Measurements from ENCODE around the gene SEPHS1.
"Not testable (repeated sequence)": the region's sequence is repeated elsewhere in the genome, so short reads cannot be mapped to it uniquely, and the experiment has no call there.

The SEPHS1 gene

GRCh38 chr10:13338390-13339110, 9.5 kb downstream of the SEPHS1 start:
- Histone ChIP-seq H3K36me3 (ENCODE audit: insufficient read depth, low read length) (peaks cover 31% of the 10 kb centered on the region), H3K4me3 (ENCODE audit: low read length) (no peak overlapping the region), H3K9me3 (replicated peaks; ENCODE audit: low read length) (no peaks in the 10 kb centered on the region), H3K9ac (ENCODE audit: low read depth, low read length) (no peak overlapping the region), H3K27me3 (ENCODE audit: control insufficient read depth, insufficient read depth, low read length) (no peaks in the 10 kb centered on the region), H3K4me1 (ENCODE audit: control insufficient read depth, insufficient read depth, low read length) (peaks cover 4% of the 10 kb centered on the region), H3K4me2 (ENCODE audit: low read length) (no peak overlapping the region)

GRCh38 chr10:13337827-13338196, 10.3 kb downstream of the SEPHS1 start:
- H3K4me1 ChIP-seq (ENCODE audit: control insufficient read depth, insufficient read depth, low read length), result peaks cover 4% of the 10 kb centered on the region
- no peak overlapping the region for H3K4me2 ChIP-seq (ENCODE audit: low read length)
- H3K27me3 ChIP-seq (ENCODE audit: control insufficient read depth, insufficient read depth, low read length), result no peaks in the 10 kb centered on the region
- H3K9me3 ChIP-seq (replicated peaks; ENCODE audit: low read length), result no peaks in the 10 kb centered on the region
- H3K9ac ChIP-seq (ENCODE audit: low read depth, low read length), result no peak overlapping the region
- H3K36me3 ChIP-seq (ENCODE audit: insufficient read depth, low read length), result peaks cover 28% of the 10 kb centered on the region
- no peak overlapping the region for H3K4me3 ChIP-seq (ENCODE audit: low read length)

GRCh38 chr10:13337128-13337826, 10.8 kb downstream of the SEPHS1 start:
- peaks cover 29% of the 10 kb centered on the region for H3K36me3 ChIP-seq (ENCODE audit: insufficient read depth, low read length)
- no peaks in the 10 kb centered on the region for H3K9me3 ChIP-seq (replicated peaks; ENCODE audit: low read length)
- no peak overlapping the region for H3K4me3 ChIP-seq (ENCODE audit: low read length)
- no peak overlapping the region for H3K9ac ChIP-seq (ENCODE audit: low read depth, low read length)
- peaks cover 4% of the 10 kb centered on the region for H3K4me1 ChIP-seq (ENCODE audit: control insufficient read depth, insufficient read depth, low read length)
- H3K27me3 ChIP-seq (ENCODE audit: control insufficient read depth, insufficient read depth, low read length), result no peaks in the 10 kb centered on the region
- no peak overlapping the region for H3K4me2 ChIP-seq (ENCODE audit: low read length)

- Histone ChIP-seq H3K9me3 (replicated peaks; ENCODE audit: low read length) (no peaks in the 10 kb centered on the region), H3K27me3 (ENCODE audit: control insufficient read depth, insufficient read depth, low read length) (no peaks in the 10 kb centered on the region), H3K36me3 (ENCODE audit: insufficient read depth, low read length) (peaks cover 37% of the 10 kb centered on the region), H3K9ac (ENCODE audit: low read depth, low read length) (no peak overlapping the region), H3K4me2 (ENCODE audit: low read length) (no peak overlapping the region), H3K4me3 (ENCODE audit: low read length) (no peak overlapping the region), H3K4me1 (ENCODE audit: control insufficient read depth, insufficient read depth, low read length) (peaks cover 4% of the 10 kb centered on the region)
Observed at GRCh38 chr10:13335881-13336280, 12.2 kb downstream of the SEPHS1 start.

- Histone ChIP-seq H3K4me3 (ENCODE audit: low read length) (no peak overlapping the region), H3K9ac (ENCODE audit: low read depth, low read length) (no peak overlapping the region), H3K36me3 (ENCODE audit: insufficient read depth, low read length) (peaks cover 45% of the 10 kb centered on the region), H3K4me2 (ENCODE audit: low read length) (no peak overlapping the region), H3K4me1 (ENCODE audit: control insufficient read depth, insufficient read depth, low read length) (peaks cover 4% of the 10 kb centered on the region), H3K9me3 (replicated peaks; ENCODE audit: low read length) (no peaks in the 10 kb centered on the region), H3K27me3 (ENCODE audit: control insufficient read depth, insufficient read depth, low read length) (no peaks in the 10 kb centered on the region)
Observed at GRCh38 chr10:13334556-13334955, 13.5 kb downstream of the SEPHS1 start.

- no peak overlapping the region for H3K4me2 ChIP-seq (ENCODE audit: low read length)
- H3K4me1 ChIP-seq (ENCODE audit: control insufficient read depth, insufficient read depth, low read length), result no peaks in the 10 kb centered on the region
- no peak overlapping the region for H3K9ac ChIP-seq (ENCODE audit: low read depth, low read length)
- H3K36me3 ChIP-seq (ENCODE audit: insufficient read depth, low read length), result peaks cover 56% of the 10 kb centered on the region
- no peaks in the 10 kb centered on the region for H3K9me3 ChIP-seq (replicated peaks; ENCODE audit: low read length)
- no peaks in the 10 kb centered on the region for H3K27me3 ChIP-seq (ENCODE audit: control insufficient read depth, insufficient read depth, low read length)
- H3K4me3 ChIP-seq (ENCODE audit: low read length), result no peak overlapping the region
Observed at GRCh38 chr10:13331646-13332045, 16.4 kb downstream of the SEPHS1 start.

- not testable (repeated sequence) for H3K4me3 ChIP-seq (ENCODE audit: low read length); H3K9ac ChIP-seq (ENCODE audit: low read depth, low read length); H3K4me1 ChIP-seq (ENCODE audit: control insufficient read depth, insufficient read depth, low read length); H3K27me3 ChIP-seq (ENCODE audit: control insufficient read depth, insufficient read depth, low read length); H3K4me2 ChIP-seq (ENCODE audit: low read length); H3K9me3 ChIP-seq (replicated peaks; ENCODE audit: low read length)
- H3K36me3 ChIP-seq (ENCODE audit: insufficient read depth, low read length), result peaks cover 59% of the 10 kb centered on the region
Observed at GRCh38 chr10:13330980-13331379, 17.1 kb downstream of the SEPHS1 start.

- Histone ChIP-seq H3K9ac (ENCODE audit: low read depth, low read length) (no peak overlapping the region), H3K27me3 (ENCODE audit: control insufficient read depth, insufficient read depth, low read length) (no peaks in the 10 kb centered on the region), H3K9me3 (replicated peaks; ENCODE audit: low read length) (no peaks in the 10 kb centered on the region), H3K4me2 (ENCODE audit: low read length) (no peak overlapping the region), H3K36me3 (ENCODE audit: insufficient read depth, low read length) (peaks cover 61% of the 10 kb centered on the region), H3K4me3 (ENCODE audit: low read length) (no peak overlapping the region), H3K4me1 (ENCODE audit: control insufficient read depth, insufficient read depth, low read length) (no peaks in the 10 kb centered on the region)
Observed at GRCh38 chr10:13329565-13329964, 18.5 kb downstream of the SEPHS1 start.

- H3K36me3 ChIP-seq (ENCODE audit: insufficient read depth, low read length), result peaks cover 66% of the 10 kb centered on the region
Observed at GRCh38 chr10:13328613-13329012, 19.5 kb downstream of the SEPHS1 start.

GRCh38 chr10:13328126-13328525, 20.0 kb downstream of the SEPHS1 start:
- Histone ChIP-seq H3K4me1 (ENCODE audit: control insufficient read depth, insufficient read depth, low read length) (no peaks in the 10 kb centered on the region), H3K4me3 (ENCODE audit: low read length) (no peak overlapping the region), H3K9ac (ENCODE audit: low read depth, low read length) (no peak overlapping the region), H3K9me3 (replicated peaks; ENCODE audit: low read length) (no peaks in the 10 kb centered on the region), H3K27me3 (ENCODE audit: control insufficient read depth, insufficient read depth, low read length) (no peaks in the 10 kb centered on the region), H3K36me3 (ENCODE audit: insufficient read depth, low read length) (peaks cover 66% of the 10 kb centered on the region), H3K4me2 (ENCODE audit: low read length) (no peak overlapping the region)

More at GRCh38 chr10:13328613-13329012, 19.5 kb downstream of the SEPHS1 start:
- no peak overlapping the region for H3K9ac ChIP-seq (ENCODE audit: low read depth, low read length)
- H3K4me2 ChIP-seq (ENCODE audit: low read length), result no peak overlapping the region
- H3K4me1 ChIP-seq (ENCODE audit: control insufficient read depth, insufficient read depth, low read length), result no peaks in the 10 kb centered on the region
- no peaks in the 10 kb centered on the region for H3K27me3 ChIP-seq (ENCODE audit: control insufficient read depth, insufficient read depth, low read length)
- no peak overlapping the region for H3K4me3 ChIP-seq (ENCODE audit: low read length)
- no peaks in the 10 kb centered on the region for H3K9me3 ChIP-seq (replicated peaks; ENCODE audit: low read length)

- H3K27me3 ChIP-seq (ENCODE audit: control insufficient read depth, insufficient read depth, low read length), result no peaks in the 10 kb centered on the region
- H3K4me3 ChIP-seq (ENCODE audit: low read length), result no peak overlapping the region
- H3K36me3 ChIP-seq (ENCODE audit: insufficient read depth, low read length), result peaks cover 71% of the 10 kb centered on the region
- H3K4me1 ChIP-seq (ENCODE audit: control insufficient read depth, insufficient read depth, low read length), result no peaks in the 10 kb centered on the region
- no peaks in the 10 kb centered on the region for H3K9me3 ChIP-seq (replicated peaks; ENCODE audit: low read length)
- no peak overlapping the region for H3K9ac ChIP-seq (ENCODE audit: low read depth, low read length)
- no peak overlapping the region for H3K4me2 ChIP-seq (ENCODE audit: low read length)
Observed at GRCh38 chr10:13327534-13327933, 20.6 kb downstream of the SEPHS1 start.
